CD4-positive, CD25-positive, alpha-beta regulatory T cell (primary cell): ENCODE results near the gene STX18. TPM values are rescaled to one million over a fixed set of nuclear protein-coding genes. Genes with fewer than 3 reads are reported as not detected.
A peak's percentile ranks its signal among the peaks of the same experiment; 100 is the strongest.
"Not testable (repeated sequence)": the region's sequence is repeated elsewhere in the genome, so short reads cannot be mapped to it uniquely, and the experiment has no call there.

Experiments
- ATAC-seq, 2 donors: fragments of 150-1000 bp; cut with Tn5 transposase; one replicate each; pipeline ENCODE4 v1.10.0; 2021; ENCODE audit warnings: low read depth in 2 of 2, moderate number of reproducible peaks in 2 of 2, moderate library complexity in 1 of 2
- DNase-seq, 3 donors: peaks; one replicate each; pipeline versions ENCODE4 v3.0.0 to v3.0.0-alpha.2; 2012 to 2022; ENCODE audit warnings: mixed read lengths in 1 of 3
- H3K27ac ChIP-seq: one replicate; pipeline ENCODE4 v1.7.0; 2013; ENCODE audit warnings: mild to moderate bottlenecking, low read length; ENCODE audit not compliant: insufficient read depth, poor library complexity, severe bottlenecking
- H3K27me3 ChIP-seq: one replicate; pipeline ENCODE4 v1.7.0; 2013; ENCODE audit warnings: low read length; ENCODE audit not compliant: control insufficient read depth, insufficient read depth
- H3K36me3 ChIP-seq: one replicate; pipeline ENCODE4 v1.7.0; 2013; ENCODE audit warnings: mild to moderate bottlenecking, low read length, moderate library complexity; ENCODE audit not compliant: control insufficient read depth, insufficient read depth
- H3K4me1 ChIP-seq: 2 replicates; pipeline ENCODE4 v1.7.0; 2013; ENCODE audit warnings: mild to moderate bottlenecking, low read length; ENCODE audit not compliant: insufficient read depth, control insufficient read depth, poor library complexity, severe bottlenecking
- H3K4me3 ChIP-seq: one replicate; pipeline ENCODE4 v1.7.0; 2013; ENCODE audit warnings: low read depth, mild to moderate bottlenecking, low read length, moderate library complexity
- H3K9me3 ChIP-seq, 2 experiments: 1 replicate in 1 of 2; 2 replicates in 1 of 2; pipeline ENCODE4 v1.7.0; 2013; ENCODE audit warnings: low read length in 2 of 2, mild to moderate bottlenecking in 1 of 2, moderate library complexity in 1 of 2; ENCODE audit not compliant: control insufficient read depth in 2 of 2
- H3K27ac Mint-ChIP-seq, 3 donors: one replicate each; pipeline ENCODE4 v1.8.0; 2020 to 2022; ENCODE audit warnings: mild to moderate bottlenecking in 3 of 3, mixed read lengths in 3 of 3, moderate library complexity in 2 of 3
- H3K27me3 Mint-ChIP-seq: one replicate; pipeline ENCODE4 v1.8.0; 2022; ENCODE audit warnings: mild to moderate bottlenecking, mixed read lengths
- H3K36me3 Mint-ChIP-seq: one replicate; pipeline ENCODE4 v1.8.0; 2020; ENCODE audit warnings: mixed read lengths
- H3K4me1 Mint-ChIP-seq, 4 donors: one replicate each; pipeline ENCODE4 v1.8.0; 2020 to 2022; ENCODE audit warnings: mixed read lengths in 4 of 4, mild to moderate bottlenecking in 1 of 4
- H3K4me3 Mint-ChIP-seq, 4 donors: one replicate each; pipeline ENCODE4 v1.8.0; 2020 to 2022; ENCODE audit warnings: mild to moderate bottlenecking in 4 of 4, mixed read lengths in 4 of 4, moderate library complexity in 3 of 4
- H3K9me3 Mint-ChIP-seq, 7 donors: one replicate each; pipeline ENCODE4 v1.8.0; 2020 to 2022; ENCODE audit warnings: mixed read lengths in 7 of 7, mild to moderate bottlenecking in 3 of 7, moderate library complexity in 2 of 7
- polyA plus RNA-seq, 4 donors: library from polyadenylated mRNA; unstranded; fragments of 300-500 nt; fragmentation: Illumina TruSeq; gene quantifications; one replicate each; pipeline ENCODE4 v1.2.3, GENCODE V29; 2021
- total RNA-seq: library from RNA; stranded (reverse); gene quantifications from one replicate; pipeline ENCODE4 v1.2.3, GENCODE V29; 2022

STX18 gene
- total and polyA plus RNA-seq, 5 donors from 2014 or later: 15.9 to 27.2 (median 23.6) TPM

- Mint-ChIP-seq H3K27ac (peak overlapping the region in 1 of 3 donors; percentile 26), H3K4me1 (peaks cover 17 to 25% (median 21%) of the 10 kb centered on the region in 4 donors), H3K27me3 (no peaks in the 10 kb centered on the region), H3K36me3 (peaks cover 26% of the 10 kb centered on the region), H3K4me3 (no peak overlapping the region), H3K9me3 (no peaks in the 10 kb centered on the region)
- Histone ChIP-seq H3K4me1 (peaks cover 3% of the 10 kb centered on the region), H3K4me3 (no peak overlapping the region), H3K9me3 (no peaks in the 10 kb centered on the region), H3K27me3 (no peaks in the 10 kb centered on the region), H3K27ac (no peak overlapping the region), H3K36me3 (peaks cover 2% of the 10 kb centered on the region)
- ATAC-seq (no peak), DNase-seq (peak in 1 of 3 donors; percentile 34)
Measured at GRCh38 chr4:4507923-4508322, 33.9 kb downstream of the STX18 start.

GRCh38 chr4:4507403-4507802, 34.4 kb downstream of the STX18 start:
- no peaks in the 10 kb centered on the region for H3K27me3 ChIP-seq
- Mint-ChIP-seq H3K4me1 (peaks cover 22 to 30% (median 26%) of the 10 kb centered on the region in 4 donors), H3K36me3 (peaks cover 26% of the 10 kb centered on the region), H3K4me3 (no peak overlapping the region), H3K27me3 (no peaks in the 10 kb centered on the region), H3K27ac (no peak overlapping the region), H3K9me3 (no peaks in the 10 kb centered on the region)
- no peak for DNase-seq
- no peak overlapping the region for H3K27ac ChIP-seq
- H3K4me3 ChIP-seq: no peak overlapping the region
- no peaks in the 10 kb centered on the region for H3K9me3 ChIP-seq
- H3K36me3 ChIP-seq: peaks cover 2% of the 10 kb centered on the region
- H3K4me1 ChIP-seq: peaks cover 8% of the 10 kb centered on the region
- ATAC-seq: no peak

GRCh38 chr4:4506961-4507360, 34.9 kb downstream of the STX18 start:
- Histone ChIP-seq H3K9me3 (no peaks in the 10 kb centered on the region), H3K27me3 (no peaks in the 10 kb centered on the region), H3K36me3 (peaks cover 2% of the 10 kb centered on the region), H3K4me3 (no peak overlapping the region), H3K27ac (no peak overlapping the region), H3K4me1 (peaks cover 12% of the 10 kb centered on the region)
- H3K27me3 Mint-ChIP-seq: no peaks in the 10 kb centered on the region
- H3K36me3 Mint-ChIP-seq: peaks cover 26% of the 10 kb centered on the region
- H3K4me3 Mint-ChIP-seq: no peak overlapping the region
- H3K9me3 Mint-ChIP-seq: no peaks in the 10 kb centered on the region
- no peak for DNase-seq
- no peak for ATAC-seq
- H3K4me1 Mint-ChIP-seq: peaks cover 23 to 30% (median 26%) of the 10 kb centered on the region in 4 donors
- no peak overlapping the region for H3K27ac Mint-ChIP-seq

- not testable (repeated sequence) for H3K4me3 ChIP-seq, H3K36me3 ChIP-seq, H3K9me3 Mint-ChIP-seq, ATAC-seq, H3K27ac ChIP-seq, H3K9me3 ChIP-seq, DNase-seq, H3K27me3 ChIP-seq, H3K4me3 Mint-ChIP-seq, H3K27me3 Mint-ChIP-seq, H3K27ac Mint-ChIP-seq
- Mint-ChIP-seq H3K4me1 (peaks cover 23 to 28% (median 27%) of the 10 kb centered on the region in 4 donors), H3K36me3 (peaks cover 19% of the 10 kb centered on the region)
- H3K4me1 ChIP-seq: peaks cover 12% of the 10 kb centered on the region
Measured at GRCh38 chr4:4505211-4505610, 36.6 kb downstream of the STX18 start.

GRCh38 chr4:4504783-4505182, 37.1 kb downstream of the STX18 start:
- Mint-ChIP-seq H3K36me3 (peaks cover 15% of the 10 kb centered on the region), H3K4me3 (no peak overlapping the region), H3K9me3 (no peaks in the 10 kb centered on the region), H3K27ac (no peak overlapping the region), H3K27me3 (no peaks in the 10 kb centered on the region), H3K4me1 (peaks cover 19 to 25% (median 24%) of the 10 kb centered on the region in 4 donors)
- Histone ChIP-seq H3K4me3 (no peak overlapping the region), H3K9me3 (no peaks in the 10 kb centered on the region), H3K27ac (no peak overlapping the region), H3K4me1 (peaks cover 12% of the 10 kb centered on the region), H3K27me3 (no peaks in the 10 kb centered on the region), H3K36me3 (peaks cover 2% of the 10 kb centered on the region)
- DNase-seq (no peak), ATAC-seq (no peak)

GRCh38 chr4:4502694-4503311, 39.0 kb downstream of the STX18 start:
- no peaks in the 10 kb centered on the region for H3K27me3 Mint-ChIP-seq
- H3K36me3 Mint-ChIP-seq: peaks cover 6% of the 10 kb centered on the region
- peak overlapping the region; percentile 18 to 57 (median 55) for H3K27ac Mint-ChIP-seq
- ATAC-seq (peak; percentile 46 to 57), DNase-seq (peak in 2 of 3 donors; percentile 7 to 48)
- H3K4me3 Mint-ChIP-seq: peak overlapping the region in 3 of 4 donors; percentile 56 to 92 (median 75)
- Histone ChIP-seq H3K36me3 (no peaks in the 10 kb centered on the region), H3K27me3 (no peaks in the 10 kb centered on the region), H3K4me3 (peak overlapping the region; percentile 77), H3K27ac (no peak overlapping the region), H3K4me1 (peaks cover 12% of the 10 kb centered on the region), H3K9me3 (no peaks in the 10 kb centered on the region)
- no peaks in the 10 kb centered on the region for H3K9me3 Mint-ChIP-seq
- peaks cover 14 to 24% (median 17%) of the 10 kb centered on the region in 4 donors for H3K4me1 Mint-ChIP-seq

GRCh38 chr4:4501679-4502078, 40.2 kb downstream of the STX18 start:
- Histone ChIP-seq H3K36me3 (no peaks in the 10 kb centered on the region), H3K4me3 (no peak overlapping the region), H3K27ac (no peak overlapping the region), H3K9me3 (no peaks in the 10 kb centered on the region), H3K4me1 (peaks cover 12% of the 10 kb centered on the region), H3K27me3 (no peaks in the 10 kb centered on the region)
- Mint-ChIP-seq H3K9me3 (no peaks in the 10 kb centered on the region), H3K27me3 (no peaks in the 10 kb centered on the region), H3K4me1 (peaks cover 13 to 24% (median 18%) of the 10 kb centered on the region in 4 donors), H3K27ac (no peak overlapping the region), H3K36me3 (peaks cover under 1% of the 10 kb centered on the region), H3K4me3 (no peak overlapping the region)
- ATAC-seq (no peak), DNase-seq (no peak)
